ENCODE results near the gene ACADS.

The ACADS gene

DNA sequence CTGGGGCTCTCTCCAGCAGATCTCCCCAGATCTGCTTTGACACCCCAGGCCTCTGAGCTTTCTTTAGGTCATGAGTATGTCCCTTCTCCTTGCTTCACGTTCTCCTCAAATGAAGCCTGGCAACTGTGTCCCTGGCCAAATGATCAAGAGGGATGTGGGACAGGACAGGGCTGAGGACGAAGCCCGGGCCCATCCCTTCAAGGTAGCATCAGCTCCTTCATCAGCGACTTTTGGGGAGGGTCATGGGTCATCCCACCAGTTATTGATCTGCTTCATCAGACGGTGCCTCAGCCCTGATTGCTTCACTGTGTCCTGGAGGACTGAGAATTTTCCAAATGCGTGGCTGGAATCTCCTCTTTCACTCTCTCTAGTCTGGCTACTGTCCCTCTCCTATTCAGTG lies 32.3 kb downstream of the ACADS start:
- no peak for DNase-seq (ENCODE audit: low spot score)

DNA sequence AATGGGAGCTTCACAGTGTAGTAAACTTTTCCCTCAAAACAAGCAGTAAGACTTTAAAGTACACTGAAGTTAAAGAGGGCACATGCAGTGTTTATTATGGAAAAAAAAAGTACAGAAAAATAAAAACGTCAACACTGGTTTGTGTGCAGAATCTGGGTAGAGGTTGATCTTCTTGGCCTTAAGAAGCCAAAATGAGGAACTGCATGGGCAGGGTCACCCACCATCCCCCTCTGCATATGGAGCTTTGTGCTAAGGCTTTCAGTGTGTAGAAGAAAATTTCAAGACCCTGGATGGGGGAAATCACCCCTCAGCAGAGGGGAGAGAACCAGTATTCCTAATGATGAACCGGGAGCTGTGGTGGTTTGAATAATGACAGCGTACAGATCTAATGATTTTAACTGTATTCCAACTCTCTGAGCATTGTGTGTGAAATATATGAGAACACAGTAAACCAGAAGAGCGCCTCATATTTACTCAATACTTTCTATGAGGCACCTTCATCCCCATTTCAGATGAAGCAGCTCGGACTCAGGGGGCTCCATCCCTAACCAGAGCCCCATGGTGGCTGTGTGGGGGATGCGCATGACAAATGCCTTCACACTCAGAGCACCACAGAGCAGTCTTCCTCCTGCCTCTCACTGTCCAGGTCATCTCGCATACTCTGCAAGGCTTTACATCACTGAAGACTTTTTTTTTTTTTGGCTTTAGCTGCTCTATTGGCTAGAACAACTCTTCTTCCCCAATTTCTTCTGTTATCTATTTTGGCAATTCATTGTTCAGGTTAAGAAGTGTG lies 33.4 kb downstream of the ACADS start:
- no peak for DNase-seq (ENCODE audit: low spot score)

GRCh38 chr12:120759591-120760348 lies 34.1 kb downstream of the ACADS start:
- DNase-seq (ENCODE audit: low spot score): no peak

DNA sequence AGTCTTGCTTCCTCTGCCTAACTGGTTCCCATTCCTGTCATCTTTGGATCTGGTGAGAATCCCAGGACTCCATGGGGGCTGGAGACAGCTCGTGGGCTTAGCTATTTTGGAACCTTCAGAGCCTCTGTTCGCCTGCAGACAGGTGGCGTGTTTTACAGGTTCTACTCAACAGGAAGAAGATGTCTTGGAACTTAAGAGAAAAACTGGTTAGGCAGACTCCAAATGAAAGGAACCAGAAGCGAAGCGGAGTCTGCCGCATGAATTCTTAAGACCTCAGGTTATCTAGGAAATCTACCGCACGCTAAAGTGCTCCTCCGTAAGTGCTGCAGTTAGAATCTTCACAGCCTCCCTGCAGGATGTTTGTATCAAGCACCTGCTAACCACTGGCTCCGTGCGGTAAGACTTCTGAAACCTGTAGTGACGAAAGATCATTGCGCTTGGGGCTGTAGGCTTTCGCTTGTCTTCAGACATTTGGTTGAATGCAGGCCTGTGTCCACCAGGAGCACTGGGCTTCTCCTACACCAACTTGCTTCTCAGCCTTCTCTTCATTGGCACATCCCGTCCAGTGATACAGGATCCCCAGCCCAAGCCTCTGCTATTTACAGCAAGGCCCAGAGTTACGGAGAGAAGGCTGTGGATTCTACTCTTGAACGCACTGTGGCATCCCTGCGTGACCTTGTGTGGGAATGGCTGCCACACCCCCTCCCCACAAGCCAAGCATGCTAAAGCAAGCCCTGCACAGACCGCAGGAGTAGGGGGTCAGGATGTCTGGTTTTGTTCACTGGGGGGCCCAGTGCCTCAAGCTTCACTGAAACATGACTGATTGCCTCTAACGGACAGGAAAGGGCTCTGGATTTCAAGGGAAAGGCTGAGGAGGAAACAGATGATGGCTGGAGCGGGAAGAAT lies 35.0 kb downstream of the ACADS start:
- DNase-seq (ENCODE audit: low spot score): no peak

DNA sequence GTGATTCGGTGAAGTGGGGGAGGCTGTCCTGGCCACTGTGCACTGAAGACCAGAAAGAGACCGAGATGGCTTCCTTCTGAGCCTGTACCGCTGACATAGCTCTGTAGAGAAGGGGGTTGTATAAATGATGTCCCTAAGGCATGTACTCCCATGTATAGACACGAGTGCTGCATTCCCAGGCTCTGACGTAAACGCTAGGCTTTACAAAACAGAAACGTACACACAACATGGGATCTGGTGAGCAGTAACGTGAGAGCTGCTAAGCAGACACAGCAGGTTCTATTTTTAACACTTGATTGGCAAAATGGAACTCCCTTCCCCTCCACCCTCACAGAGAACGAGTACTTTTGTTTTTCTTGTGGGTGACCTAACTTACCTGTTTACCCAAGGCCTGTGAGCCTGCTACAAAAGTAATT lies 35.9 kb downstream of the ACADS start:
- DNase-seq (ENCODE audit: low spot score): no peak

DNA sequence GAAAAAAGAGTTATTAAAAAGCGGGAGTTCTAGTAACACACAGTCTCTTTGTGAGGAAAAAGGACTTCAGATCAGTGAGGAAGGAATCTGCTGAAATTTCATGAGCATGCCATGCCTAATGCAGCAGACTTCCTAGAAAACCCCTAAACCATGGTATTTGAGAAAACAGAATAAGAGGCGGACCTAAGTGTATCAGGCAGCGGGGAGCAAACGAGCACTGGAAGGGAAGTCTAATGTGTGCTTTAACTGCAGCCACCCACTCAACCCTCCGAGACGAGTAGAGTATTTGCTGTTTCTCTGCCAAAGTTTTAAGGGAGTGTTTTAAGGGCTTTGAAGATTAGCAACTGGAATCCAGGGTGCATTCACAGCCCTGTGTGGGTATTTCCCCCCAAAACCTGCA lies 36.5 kb downstream of the ACADS start:
- DNase-seq (ENCODE audit: low spot score): no peak

DNA sequence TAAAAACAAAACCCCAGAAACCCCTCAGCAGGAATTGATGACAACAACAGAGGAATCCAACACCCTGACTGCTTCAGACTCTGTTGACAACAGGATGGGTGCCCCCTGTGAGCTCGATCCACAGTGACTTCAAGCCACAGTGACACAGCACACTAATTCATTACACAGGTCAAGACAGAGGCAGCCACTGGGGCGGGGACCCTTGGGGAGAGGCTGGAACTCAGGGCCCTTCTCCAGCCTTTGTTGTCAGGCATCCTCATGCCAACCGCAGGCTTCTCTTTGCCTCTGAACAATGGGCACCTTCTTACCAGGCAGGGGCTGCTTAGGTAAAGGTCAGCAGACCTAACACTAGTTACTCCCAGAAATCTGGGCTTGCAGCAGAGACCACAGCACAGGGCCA lies 37.6 kb downstream of the ACADS start:
- DNase-seq (ENCODE audit: low spot score): no peak

- no peak for DNase-seq (ENCODE audit: low spot score)
Measured at GRCh38 chr12:120764816-120765215, 39.2 kb downstream of the ACADS start.

DNA sequence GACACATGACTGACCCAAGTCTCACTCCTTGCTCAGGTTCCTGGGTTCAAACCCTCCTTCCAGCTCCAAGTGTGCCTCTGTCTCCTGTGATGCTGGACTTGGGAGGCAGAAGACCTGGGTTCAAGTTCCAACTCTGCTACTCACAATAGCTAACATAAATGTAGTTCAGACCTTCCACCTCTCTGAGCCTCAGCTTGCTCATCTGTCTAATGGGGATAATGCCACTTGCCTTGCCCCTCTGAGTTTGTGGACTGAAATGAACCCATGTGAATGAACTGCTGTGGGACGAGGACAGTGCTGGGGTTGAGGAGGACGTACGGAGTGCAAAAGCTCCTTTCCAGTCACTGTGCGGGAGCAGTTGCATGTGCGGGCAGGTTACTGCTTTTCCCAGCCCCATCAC lies 40.9 kb downstream of the ACADS start:
- DNase-seq (ENCODE audit: low spot score): no peak

- DNase-seq (ENCODE audit: low spot score): no peak
Measured at GRCh38 chr12:120767071-120768024, 41.7 kb downstream of the ACADS start.

GRCh38 chr12:120771097-120771496 lies 45.5 kb downstream of the ACADS start:
- no peak for DNase-seq (ENCODE audit: low spot score)

GRCh38 chr12:120774169-120774916 lies 48.7 kb downstream of the ACADS start:
- no peak for DNase-seq (ENCODE audit: low spot score)

GRCh38 chr12:120775862-120776552 lies 50.4 kb downstream of the ACADS start:
- no peak for DNase-seq (ENCODE audit: low spot score)

- no peak for DNase-seq (ENCODE audit: low spot score)
Measured at GRCh38 chr12:120783197-120783596, 57.6 kb downstream of the ACADS start.

DNA sequence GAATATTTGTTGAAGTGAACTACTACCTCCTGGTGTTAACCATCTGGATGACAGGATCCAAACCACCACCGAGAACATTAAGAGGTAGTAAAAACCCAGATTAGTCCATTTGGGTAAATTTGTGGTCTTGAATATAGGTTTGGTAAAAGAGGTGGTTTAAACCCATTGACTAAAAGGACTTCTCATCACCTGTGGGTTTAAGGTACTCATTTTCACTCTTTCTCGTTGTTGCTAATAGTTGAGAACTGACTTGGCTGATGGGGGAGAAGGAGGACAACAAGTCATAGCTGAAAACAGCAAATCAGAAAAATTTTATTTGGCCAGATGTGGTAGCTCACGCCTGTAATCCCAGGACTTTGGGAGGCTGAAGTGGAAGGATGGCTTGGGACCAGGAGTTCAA lies 59.2 kb downstream of the ACADS start:
- DNase-seq (ENCODE audit: low spot score): no peak

GRCh38 chr12:120787889-120788288 lies 62.3 kb downstream of the ACADS start:
- DNase-seq (ENCODE audit: low spot score): no peak
